ENCODE data around the gene GPHB5. TPM values are rescaled to one million over a fixed set of nuclear protein-coding genes. Genes with fewer than 3 reads are reported as not detected.

The GPHB5 gene
- total and polyA plus RNA-seq, 3 experiments from 2014 or later, result not detected

GRCh38 chr14:63268771-63269170, 50.0 kb downstream of the GPHB5 start:
- ChIA-PET POLR2A (no interaction called here), CTCF (no interaction called here)
- H3K36me3 ChIP-seq (ENCODE audit: insufficient read depth, low read length), result no peaks in the 10 kb centered on the region
- no peaks in the 10 kb centered on the region for H3K4me1 ChIP-seq (ENCODE audit: insufficient read depth, low read length)
- Mint-ChIP-seq H3K9me3 (peaks cover 0 to 2% (median 2%) of the 10 kb centered on the region in 5 donors), H3K27ac (no peak overlapping the region), H3K27me3 (peaks cover 18 to 49% of the 10 kb centered on the region in 2 donors), H3K36me3 (no peaks in the 10 kb centered on the region), H3K4me3 (no peak overlapping the region), H3K4me1 (no peaks in the 10 kb centered on the region)
- no peak for DNase-seq
- no peak overlapping the region for H3K27ac ChIP-seq (ENCODE audit: low read depth, low read length)
- no peaks in the 10 kb centered on the region for H3K27me3 ChIP-seq (ENCODE audit: insufficient read depth, low read length, poor library complexity, severe bottlenecking)
- no peak overlapping the region for H3K4me3 ChIP-seq (ENCODE audit: low read length)
- no peaks in the 10 kb centered on the region for H3K9me3 ChIP-seq (ENCODE audit: low read length)

GRCh38 chr14:63267171-63267570, 51.6 kb downstream of the GPHB5 start:
- Mint-ChIP-seq H3K27me3 (peaks cover 19 to 46% of the 10 kb centered on the region in 2 donors), H3K36me3 (no peaks in the 10 kb centered on the region), H3K9me3 (peaks cover 0 to 2% (median 2%) of the 10 kb centered on the region in 5 donors), H3K4me1 (no peaks in the 10 kb centered on the region), H3K27ac (no peak overlapping the region), H3K4me3 (no peak overlapping the region)
- ChIA-PET POLR2A (no interaction called here), CTCF (no interaction called here)
- Histone ChIP-seq H3K27ac (ENCODE audit: low read depth, low read length) (no peak overlapping the region), H3K36me3 (ENCODE audit: insufficient read depth, low read length) (no peaks in the 10 kb centered on the region), H3K9me3 (ENCODE audit: low read length) (no peaks in the 10 kb centered on the region), H3K27me3 (ENCODE audit: insufficient read depth, low read length, poor library complexity, severe bottlenecking) (no peaks in the 10 kb centered on the region), H3K4me1 (ENCODE audit: insufficient read depth, low read length) (no peaks in the 10 kb centered on the region), H3K4me3 (ENCODE audit: low read length) (no peak overlapping the region)
- no peak for DNase-seq

- Histone ChIP-seq H3K27ac (ENCODE audit: low read depth, low read length) (no peak overlapping the region), H3K9me3 (ENCODE audit: low read length) (no peaks in the 10 kb centered on the region), H3K27me3 (ENCODE audit: insufficient read depth, low read length, poor library complexity, severe bottlenecking) (no peaks in the 10 kb centered on the region), H3K4me1 (ENCODE audit: insufficient read depth, low read length) (no peaks in the 10 kb centered on the region), H3K4me3 (ENCODE audit: low read length) (no peak overlapping the region), H3K36me3 (ENCODE audit: insufficient read depth, low read length) (no peaks in the 10 kb centered on the region)
- POLR2A ChIA-PET, result no interaction called here
- H3K9me3 Mint-ChIP-seq, result peaks cover 0 to 2% (median 2%) of the 10 kb centered on the region in 5 donors
- H3K4me3 Mint-ChIP-seq, result no peak overlapping the region
- DNase-seq, result no peak
- H3K27me3 Mint-ChIP-seq, result peaks cover 16 to 51% of the 10 kb centered on the region in 2 donors
- CTCF ChIA-PET, result no interaction called here
- no peaks in the 10 kb centered on the region for H3K4me1 Mint-ChIP-seq
- no peaks in the 10 kb centered on the region for H3K36me3 Mint-ChIP-seq
- H3K27ac Mint-ChIP-seq, result no peak overlapping the region
Measured at GRCh38 chr14:63266106-63266505, 52.6 kb downstream of the GPHB5 start.

Other genes starting within 250 kb of the GPHB5 start
- not detected for gene RHOJ, start 114.5 kb downstream of the GPHB5 start, total RNA-seq
- not detected for gene RHOJ, start 114.5 kb downstream of the GPHB5 start, polyA plus RNA-seq
- gene PPP2R5E, start 224.4 kb upstream of the GPHB5 start, total RNA-seq, result 10 to 100 TPM; 55.0 to 56.5 TPM
- gene PPP2R5E, start 224.4 kb upstream of the GPHB5 start, polyA plus RNA-seq, result 39.3 TPM

Data from CD8-positive, alpha-beta memory T cell (primary cell).